T-cell (primary cell): ENCODE data around the gene CABP4. TPM values are rescaled to one million over a fixed set of nuclear protein-coding genes. Genes with fewer than 3 reads are reported as not detected.

ENCODE experiments used
- ATAC-seq, 4 experiments: fragments of 200-7000 bp in 3 of 4; fragments of 150-1000 bp in 1 of 4; cut with Tn5 transposase; replicated peaks in 1 of 4; 1 replicate in 3 of 4; 2 replicates in 1 of 4; pipeline ENCODE4 v1.10.0; 2021; ENCODE audit warnings: moderate library complexity in 3 of 4, mild to moderate bottlenecking in 2 of 4, moderate number of reproducible peaks in 1 of 4
- CTCF ChIA-PET, 2 donors: fragments of 300-600 bp; sonication (Branson Sonifier 250); formaldehyde crosslinking; loops; one replicate each; lab custom pipeline; 2022; ENCODE audit warnings: antibody characterized with exemption in 2 of 2; lab: Charles Lee
- POLR2A ChIA-PET, 2 donors: fragments of 300-600 bp; sonication (Branson Sonifier 250); formaldehyde crosslinking; loops; one replicate each; lab custom pipeline; 2022; ENCODE audit warnings: antibody characterized with exemption in 2 of 2; lab: Charles Lee
- DNase-seq, 35 experiments: peaks; one replicate each; pipeline versions ENCODE4 v3.0.0 to v3.0.0-alpha.2; 2013 to 2023
- H3K27ac ChIP-seq: one replicate; pipeline ENCODE4 v1.5.1; 2013; ENCODE audit warnings: low read length
- H3K27me3 ChIP-seq, 2 experiments: replicated peaks in 1 of 2; 1 replicate in 1 of 2; 2 replicates in 1 of 2; pipeline versions ENCODE4 v1.6.1 to v1.7.0; 2013; ENCODE audit warnings: low read length in 1 of 2, mixed read lengths in 1 of 2; ENCODE audit not compliant: control insufficient read depth in 2 of 2, insufficient read depth in 2 of 2; ENCODE audit errors: extremely low read depth in 1 of 2
- H3K36me3 ChIP-seq, 2 donors: 1 replicate in 1 of 2; 2 replicates in 1 of 2; pipeline versions ENCODE4 v1.6.1 to v1.7.0; 2013; ENCODE audit warnings: low read length in 1 of 2; ENCODE audit not compliant: control insufficient read depth in 2 of 2, insufficient read depth in 1 of 2; ENCODE audit errors: extremely low read depth in 1 of 2
- H3K4me1 ChIP-seq, 2 experiments: 1 replicate in 1 of 2; 2 replicates in 1 of 2; pipeline versions ENCODE4 v1.6.1 to v1.7.0; 2013; ENCODE audit warnings: low read length in 2 of 2, mixed read lengths in 1 of 2; ENCODE audit not compliant: insufficient read depth in 2 of 2, control insufficient read depth in 1 of 2; ENCODE audit errors: extremely low read depth in 1 of 2
- H3K4me3 ChIP-seq, 2 donors: 1 replicate in 1 of 2; 2 replicates in 1 of 2; pipeline versions ENCODE4 v1.5.1 to v1.7.0; 2013; ENCODE audit warnings: mild to moderate bottlenecking in 2 of 2, low read length in 1 of 2, moderate library complexity in 1 of 2; ENCODE audit not compliant: control insufficient read depth in 1 of 2; ENCODE audit errors: extremely low read depth in 1 of 2
- H3K9me3 ChIP-seq: 2 replicates; pipeline ENCODE4 v1.7.0; 2013
- H3K27ac Mint-ChIP-seq, 2 donors: one replicate each; pipeline ENCODE4 v1.8.0; 2020 to 2021; ENCODE audit warnings: mild to moderate bottlenecking in 2 of 2, mixed read lengths in 2 of 2
- H3K27me3 Mint-ChIP-seq, 2 donors: one replicate each; pipeline ENCODE4 v1.8.0; 2021 to 2022; ENCODE audit warnings: mixed read lengths in 2 of 2
- H3K36me3 Mint-ChIP-seq: one replicate; pipeline ENCODE4 v1.8.0; 2021; ENCODE audit warnings: mixed read lengths
- H3K4me1 Mint-ChIP-seq, 3 donors: one replicate each; pipeline ENCODE4 v1.8.0; 2020 to 2022; ENCODE audit warnings: mixed read lengths in 3 of 3, mild to moderate bottlenecking in 1 of 3
- H3K4me3 Mint-ChIP-seq, 3 donors: one replicate each; pipeline ENCODE4 v1.8.0; 2020 to 2022; ENCODE audit warnings: mild to moderate bottlenecking in 3 of 3, mixed read lengths in 3 of 3, moderate library complexity in 3 of 3
- H3K9me3 Mint-ChIP-seq, 3 donors: one replicate each; pipeline ENCODE4 v1.8.0; 2020 to 2022; ENCODE audit warnings: mixed read lengths in 3 of 3
- WGBS: methylation state at CpG from one replicate; pipeline ENCODE4 v1.1.5; 2013; ENCODE audit warnings: missing lambda C conversion rate; ENCODE audit not compliant: insufficient coverage; 5-methylcytosine and 5-hydroxymethylcytosine counted together
- total RNA-seq, 35 experiments: library from RNA in 6 of 35; stranded (reverse) in 6 of 35; fragments of 120-200 nt in 1 of 35; gene quantifications; one replicate each; pipeline versions ENCODE4 v1.2.1 to v1.2.4 and lab custom pipeline; 2013 to 2026

CABP4 gene
- total RNA-seq, 5 donors from 2014 or later (not counting 1 experiment from before 2014, with no cell fraction given), result 3.5 to 16.0 (median 5.6) TPM

- H3K27ac ChIP-seq, result peak overlapping the region; percentile 52
- WGBS, result 50% methylated on average over 11 of the region's 22 CpGs
- H3K9me3 ChIP-seq, result no peaks in the 10 kb centered on the region
- POLR2A ChIA-PET, result no interaction called here
- peaks cover 12% of the 10 kb centered on the region for H3K36me3 Mint-ChIP-seq
- H3K4me3 Mint-ChIP-seq, result peak overlapping the region; percentile 47 to 99 (median 66)
- H3K27me3 ChIP-seq, result no peaks in the 10 kb centered on the region
- H3K27ac Mint-ChIP-seq, result peak overlapping the region; percentile 85 to 89
- DNase-seq (peak in 3 of 35 experiments; percentile 13 to 45 (median 20)), ATAC-seq (no peak)
- CTCF ChIA-PET, result interaction anchor here (0.6 to 1.1 kb wide), 2 partner anchors 17 to 360 kb away, joined by 3 to 5 read pairs; no protein-coding TSS in a partner anchor
- peaks cover 53 to 71% (median 57%) of the 10 kb centered on the region in 3 donors for H3K4me1 Mint-ChIP-seq
- H3K27me3 Mint-ChIP-seq, result no peaks in the 10 kb centered on the region
- H3K9me3 Mint-ChIP-seq, result no peaks in the 10 kb centered on the region
- H3K36me3 ChIP-seq, result peaks cover 20 to 57% of the 10 kb centered on the region in 2 donors
- H3K4me3 ChIP-seq, result peak overlapping the region; percentile 29 to 77
- peaks cover 26 to 87% of the 10 kb centered on the region in 2 experiments for H3K4me1 ChIP-seq
Measured at GRCh38 chr11:67433536-67434394, 21.4 kb upstream of the CABP4 start.

GRCh38 chr11:67434395-67434881, 20.7 kb upstream of the CABP4 start:
- H3K27me3 ChIP-seq, result no peaks in the 10 kb centered on the region
- H3K27ac ChIP-seq, result peak overlapping the region; percentile 52
- H3K27ac Mint-ChIP-seq, result peak overlapping the region; percentile 85 to 89
- H3K4me1 ChIP-seq, result peaks cover 28 to 87% of the 10 kb centered on the region in 2 experiments
- H3K4me3 Mint-ChIP-seq, result peak overlapping the region; percentile 47 to 99 (median 66)
- ATAC-seq, result no peak
- H3K9me3 ChIP-seq, result no peaks in the 10 kb centered on the region
- H3K9me3 Mint-ChIP-seq, result no peaks in the 10 kb centered on the region
- CTCF ChIA-PET, result no interaction called here
- WGBS, result 34% methylated on average over 15 of the region's 23 CpGs
- H3K4me1 Mint-ChIP-seq, result peaks cover 57 to 71% (median 59%) of the 10 kb centered on the region in 3 donors
- H3K36me3 Mint-ChIP-seq, result peaks cover 12% of the 10 kb centered on the region
- POLR2A ChIA-PET, result no interaction called here
- peak in 5 of 35 experiments; percentile 18 to 45 (median 28) for DNase-seq
- no peaks in the 10 kb centered on the region for H3K27me3 Mint-ChIP-seq
- peak overlapping the region; percentile 49 to 77 for H3K4me3 ChIP-seq
- peaks cover 20 to 57% of the 10 kb centered on the region in 2 donors for H3K36me3 ChIP-seq

- DNase-seq, result peak in 5 of 35 experiments; percentile 16 to 33 (median 21)
- Histone ChIP-seq H3K27ac (peak overlapping the region; percentile 52), H3K27me3 (no peaks in the 10 kb centered on the region), H3K4me3 (peak overlapping the region; percentile 60 to 77), H3K9me3 (no peaks in the 10 kb centered on the region), H3K4me1 (peaks cover 31 to 89% of the 10 kb centered on the region in 2 experiments), H3K36me3 (peaks cover 20 to 57% of the 10 kb centered on the region in 2 donors)
- WGBS, result 26% methylated on average over 15 of the region's 26 CpGs
- Mint-ChIP-seq H3K27me3 (no peaks in the 10 kb centered on the region), H3K4me3 (peak overlapping the region; percentile 91 to 99 (median 92)), H3K36me3 (peaks cover 12% of the 10 kb centered on the region), H3K4me1 (peaks cover 60 to 74% (median 64%) of the 10 kb centered on the region in 3 donors), H3K9me3 (no peaks in the 10 kb centered on the region), H3K27ac (peak overlapping the region; percentile 90 to 95)
- no peak for ATAC-seq
- CTCF ChIA-PET, result no interaction called here
- POLR2A ChIA-PET, result no interaction called here
Measured at GRCh38 chr11:67435031-67435726, 20.0 kb upstream of the CABP4 start.

- Histone ChIP-seq H3K27ac (peak overlapping the region; percentile 52), H3K9me3 (no peaks in the 10 kb centered on the region), H3K36me3 (peaks cover 17 to 54% of the 10 kb centered on the region in 2 donors), H3K4me3 (peak overlapping the region; percentile 60 to 77), H3K4me1 (peaks cover 38 to 89% of the 10 kb centered on the region in 2 experiments), H3K27me3 (no peaks in the 10 kb centered on the region)
- Mint-ChIP-seq H3K4me3 (peak overlapping the region; percentile 91 to 99 (median 92)), H3K4me1 (peaks cover 62 to 76% (median 64%) of the 10 kb centered on the region in 3 donors), H3K9me3 (no peaks in the 10 kb centered on the region), H3K27ac (peak overlapping the region; percentile 91 to 95), H3K27me3 (no peaks in the 10 kb centered on the region), H3K36me3 (peaks cover 12% of the 10 kb centered on the region)
- ChIA-PET CTCF (interaction anchor here in 1 of 2 donors (0.6 to 2.0 kb wide), 2 partner anchors 15 to 32 kb away, joined by 7 to 9 read pairs; no protein-coding TSS in a partner anchor), POLR2A (interaction anchor here in 1 of 2 donors (1.1 kb wide), 1 partner anchor 32 kb away, joined by 4 read pairs; no protein-coding TSS in a partner anchor)
- no peak for ATAC-seq
- peak in 2 of 35 experiments; percentile 13 to 23 for DNase-seq
- WGBS, result 23% methylated on average over 38 of the region's 38 CpGs
Measured at GRCh38 chr11:67435727-67436458, 19.3 kb upstream of the CABP4 start.

- peaks cover 17 to 49% of the 10 kb centered on the region in 2 donors for H3K36me3 ChIP-seq
- no peaks in the 10 kb centered on the region for H3K9me3 Mint-ChIP-seq
- no peaks in the 10 kb centered on the region for H3K27me3 Mint-ChIP-seq
- ChIA-PET POLR2A (interaction anchor here in 1 of 2 donors (1.1 to 1.2 kb wide), 2 partner anchors 32 to 34 kb away, joined by 4 to 5 read pairs; no protein-coding TSS in a partner anchor), CTCF (interaction anchor here in 1 of 2 donors (0.6 to 2.0 kb wide), 3 partner anchors 16 to 35 kb away, joined by 7 to 9 read pairs (median 7); partner anchors contain the start of gene PPP1CA)
- 3% methylated on average over 3 of the region's 6 CpGs for WGBS
- peak overlapping the region; percentile 60 to 77 for H3K4me3 ChIP-seq
- H3K4me1 Mint-ChIP-seq, result peaks cover 67 to 79% (median 70%) of the 10 kb centered on the region in 3 donors
- ATAC-seq, result peak; percentile 9 to 26 (median 18)
- no peaks in the 10 kb centered on the region for H3K27me3 ChIP-seq
- H3K27ac Mint-ChIP-seq, result peak overlapping the region; percentile 91 to 95
- H3K4me1 ChIP-seq, result peaks cover 38 to 90% of the 10 kb centered on the region in 2 experiments
- peaks cover 11% of the 10 kb centered on the region for H3K36me3 Mint-ChIP-seq
- H3K9me3 ChIP-seq, result no peaks in the 10 kb centered on the region
- H3K4me3 Mint-ChIP-seq, result peak overlapping the region; percentile 91 to 99 (median 92)
- peak in 13 of 35 experiments; percentile 43 to 72 (median 56) for DNase-seq
- H3K27ac ChIP-seq, result peak overlapping the region; percentile 50
Measured at GRCh38 chr11:67436459-67437081, 18.6 kb upstream of the CABP4 start.
